GM12878 (cell line): ENCODE results near the gene IER5. TPM values are rescaled to one million over a fixed set of nuclear protein-coding genes. Genes with fewer than 3 reads are reported as not detected.

Experiments used
- ATAC-seq: fragments of 200-7000 bp; cut with Tn5 transposase; 3 replicates; pipeline ENCODE4 v1.9.1; 2020; ENCODE audit warnings: mild to moderate bottlenecking, moderate library complexity
- BruUV-seq: library from RNA; stranded (reverse); fragments of 400-500 nt; replicated peaks from 2 replicates; lab custom pipeline; 2021; lab: Mats Ljungman, UMichigan
- CTCF ChIA-PET: fragments of 300-600 bp; sonication (Branson Sonifier 250); formaldehyde crosslinking; extraction: SDS; loops from one replicate; lab custom pipeline; 2021; ENCODE audit warnings: inconsistent platforms; lab: Yijun Ruan, JAX
- POLR2A ChIA-PET: fragments of 350-600 bp; formaldehyde crosslinking; extraction: SDS; loops from one replicate; lab custom pipeline; 2021; ENCODE audit warnings: inconsistent platforms; lab: Charles Lee
- RAD21 ChIA-PET: fragments of 300-600 bp; sonication (Branson Sonifier 250); formaldehyde crosslinking; loops from one replicate; lab custom pipeline; 2023; ENCODE audit warnings: antibody characterized with exemption; ENCODE audit not compliant: unreplicated experiment; lab: Charles Lee
- SMC1A ChIA-PET: fragments of 300-600 bp; sonication (Branson Sonifier 250); formaldehyde crosslinking; loops from one replicate; lab custom pipeline; 2023; ENCODE audit not compliant: unreplicated experiment, uncharacterized antibody; lab: Charles Lee
- DNase-seq: peaks from one replicate; pipeline ENCODE4 v3.0.0-alpha.2; 2011; ENCODE audit warnings: low read depth, low spot score
- FAIRE-seq: peaks from 3 replicates; lab custom pipeline; 2011; peaks lifted over from hg19 to GRCh38; lab: Jason Lieb, UNC
- H2AFZ ChIP-seq: 2 replicates; pipeline ENCODE4 v1.6.0; 2011; ENCODE audit warnings: low read depth, low read length, control low read depth; ENCODE audit not compliant: control insufficient read depth
- H3K27ac ChIP-seq: 2 replicates; pipeline ENCODE4 v1.5.1; 2011; ENCODE audit warnings: control low read depth; ENCODE audit not compliant: control insufficient read depth, insufficient read depth
- H3K27me3 ChIP-seq, 2 experiments: replicated peaks in 1 of 2; 2 replicates each; pipeline versions ENCODE4 v1.6.0 to v1.6.1; 2011; ENCODE audit warnings: low read length in 1 of 2; ENCODE audit not compliant: control insufficient read depth in 2 of 2, insufficient read depth in 2 of 2
- H3K36me3 ChIP-seq, 2 experiments: 2 replicates each; pipeline ENCODE4 v1.5.1; 2011; ENCODE audit warnings: low read length in 1 of 2; ENCODE audit not compliant: control insufficient read depth in 2 of 2, insufficient read depth in 2 of 2
- H3K4me1 ChIP-seq: 2 replicates; pipeline ENCODE4 v1.6.1; 2011; ENCODE audit warnings: mild to moderate bottlenecking, low read length, moderate library complexity, mixed read lengths; ENCODE audit not compliant: control insufficient read depth, insufficient read depth
- H3K4me2 ChIP-seq: 2 replicates; pipeline ENCODE4 v1.6.0; 2011; ENCODE audit warnings: control low read depth; ENCODE audit not compliant: control insufficient read depth, insufficient read depth
- H3K4me3 ChIP-seq: fragments of 200-600 bp; sonication (generic); 2 replicates; pipeline ENCODE4 v1.5.1; 2016
- H3K79me2 ChIP-seq: 2 replicates; pipeline ENCODE4 v1.6.0; 2011; ENCODE audit warnings: low read length; ENCODE audit not compliant: control insufficient read depth, insufficient read depth
- H3K9ac ChIP-seq: 2 replicates; pipeline ENCODE4 v1.8.0; 2011; ENCODE audit warnings: low read length, control low read depth, mixed read lengths; ENCODE audit not compliant: control insufficient read depth, insufficient read depth
- H3K9me3 ChIP-seq: replicated peaks from 3 replicates; pipeline ENCODE4 v1.5.1; 2011; ENCODE audit warnings: mild to moderate bottlenecking, low read length; ENCODE audit not compliant: control insufficient read depth, insufficient read depth
- H4K20me1 ChIP-seq: 2 replicates; pipeline ENCODE4 v1.6.0; 2011; ENCODE audit not compliant: control insufficient read depth, insufficient read depth
- CBFB ChIP-seq: IDR thresholded peaks from 2 replicates; pipeline ENCODE4 v1.6.1; 2016; ENCODE audit warnings: antibody characterized with exemption, low read depth
- EED ChIP-seq: sonication (generic); IDR thresholded peaks from 2 replicates; pipeline ENCODE4 v1.6.1; 2016; ENCODE audit warnings: antibody characterized with exemption, low read depth
- GATAD2B ChIP-seq: fragments of 450-650 bp; conservative IDR thresholded peaks from 2 replicates; pipeline ENCODE4 v1.6.1; 2017; ENCODE audit warnings: low read depth, mild to moderate bottlenecking, moderate library complexity
- IRF3 ChIP-seq: fragments of 450-650 bp; IDR thresholded peaks from 2 replicates; pipeline ENCODE4 v1.6.1; 2014; ENCODE audit warnings: mild to moderate bottlenecking
- KLF5 ChIP-seq: fragments of 450-650 bp; IDR thresholded peaks from 2 replicates; pipeline ENCODE4 v1.6.1; 2014; ENCODE audit warnings: mild to moderate bottlenecking; ENCODE audit not compliant: partially characterized antibody
- LARP7 ChIP-seq: fragments of 450-650 bp; IDR thresholded peaks from 2 replicates; pipeline ENCODE4 v1.6.1; 2017; ENCODE audit warnings: mild to moderate bottlenecking
- MTA2 ChIP-seq: fragments of 450-650 bp; IDR thresholded peaks from 2 replicates; pipeline ENCODE4 v1.6.1; 2016; ENCODE audit warnings: low read depth, mild to moderate bottlenecking, moderate library complexity
- NR2C1 ChIP-seq: fragments of 450-650 bp; IDR thresholded peaks from 2 replicates; pipeline ENCODE4 v1.6.1; 2017; ENCODE audit warnings: antibody characterized with exemption, mild to moderate bottlenecking, moderate library complexity
- POLR2A ChIP-seq: IDR thresholded peaks from 2 replicates; pipeline ENCODE4 v1.6.1; 2011; ENCODE audit warnings: low read depth, mild to moderate bottlenecking, low read length
- POU2F2 ChIP-seq: IDR thresholded peaks from 3 replicates; pipeline ENCODE4 v1.6.1; 2011; ENCODE audit warnings: low read depth, mild to moderate bottlenecking, low read length, borderline replicate concordance
- RFX5 ChIP-seq: IDR thresholded peaks from 2 replicates; pipeline ENCODE4 v1.6.1; 2011; ENCODE audit warnings: low read depth, low read length, improper control_type of control experiment
- SMARCA5 ChIP-seq: fragments of 450-650 bp; IDR thresholded peaks from 2 replicates; pipeline ENCODE4 v1.6.1; 2017; ENCODE audit warnings: mild to moderate bottlenecking
- STAT1 ChIP-seq: fragments of 450-650 bp; conservative IDR thresholded peaks from 2 replicates; pipeline ENCODE4 v1.6.1; 2014; ENCODE audit warnings: antibody characterized with exemption, mild to moderate bottlenecking
- TCF3 ChIP-seq: IDR thresholded peaks from 2 replicates; pipeline ENCODE4 v1.6.1; 2012; ENCODE audit warnings: low read depth, mild to moderate bottlenecking, low read length, borderline replicate concordance; ENCODE audit not compliant: insufficient read depth
- WRNIP1 ChIP-seq: IDR thresholded peaks from 2 replicates; pipeline ENCODE4 v1.6.1; 2011; ENCODE audit warnings: low read depth, low read length, improper control_type of control experiment, borderline replicate concordance
- ZBTB40 ChIP-seq: fragments of 450-650 bp; IDR thresholded peaks from 2 replicates; pipeline ENCODE4 v1.6.1; 2016; ENCODE audit warnings: mild to moderate bottlenecking, moderate library complexity, borderline replicate concordance
- ZNF217 ChIP-seq: fragments of 450-650 bp; IDR thresholded peaks from 2 replicates; pipeline ENCODE4 v1.6.1; 2017; ENCODE audit warnings: antibody characterized with exemption, mild to moderate bottlenecking
- WGBS: methylation state at CpG from one replicate; pipeline ENCODE4 v1.1.6; 2016; ENCODE audit warnings: low lambda C conversion rate; ENCODE audit not compliant: insufficient replicate concordance, insufficient coverage; ENCODE audit errors: missing lambda C conversion rate; 5-methylcytosine and 5-hydroxymethylcytosine counted together
- in situ Hi-C: fragments of 300-500 bp; cut with MboI; formaldehyde crosslinking; loops from 9 replicates; pipeline ENCODE4 v1.14.3; 2018; ENCODE audit warnings: mixed read lengths
- intact Hi-C: fragments of 100-400 bp; cut with micrococcal nuclease; formaldehyde crosslinking; loops from one replicate; pipeline ENCODE4 v1.14.2; 2022; ENCODE audit not compliant: unreplicated experiment
- polyA plus RNA-seq, 11 experiments: library from polyadenylated mRNA; depleted of rRNA in 4 of 11; unstranded in 6 of 11; stranded (reverse) in 5 of 11; fragments of >200 nt; fragmentation: Nextera tagmentation in 4 of 11; fragmentation: Illumina TruSeq in 1 of 11; extraction: Ambion mirVana in 4 of 11; extraction: Trizol in 1 of 11; gene quantifications; 1 replicate in 1 of 11; 2 replicates in 10 of 11; pipeline versions ENCODE4 v1.2.1 to v1.2.3, GENCODE V29; 2011 to 2016; ENCODE audit warnings: inconsistent platforms in 2 of 11, missing spikeins in 2 of 11, low read depth in 1 of 11
- total RNA-seq, 4 experiments: library from RNA; depleted of rRNA in 3 of 4; stranded (reverse); fragments of >200 nt in 3 of 4; fragmentation: Illumina TruSeq in 1 of 4; extraction: Trizol in 1 of 4; gene quantifications; 2 replicates each; pipeline versions ENCODE4 v1.2.1 to v1.2.3, GENCODE V29; 2013 to 2021

Gene IER5
- total and polyA plus RNA-seq, 10 of the 15 experiments (the other 5 are each of a cell fraction or from before 2014, with no cell fraction given), result 4.3 to 75.2 (median 30.5) TPM

- H3K27ac ChIP-seq, result no peak overlapping the region
- BruUV-seq, result no TSS peak
- WGBS, result 78% methylated on average over 10 of the region's 10 CpGs
- peaks cover 19% of the 10 kb centered on the region for H3K4me1 ChIP-seq
- ChIA-PET SMC1A (interaction anchor here (1.9 kb wide), 1 partner anchor 11 kb away, joined by 10 read pairs; no protein-coding TSS in a partner anchor), CTCF (interaction anchor here (1.8 kb wide), 1 partner anchor 11 kb away, joined by 5 read pairs; no protein-coding TSS in a partner anchor), RAD21 (no interaction called here), POLR2A (no interaction called here)
- no peaks in the 10 kb centered on the region for H4K20me1 ChIP-seq
- FAIRE-seq, result no peak
- no peak overlapping the region for H3K4me2 ChIP-seq
- no peak for DNase-seq
- no peaks in the 10 kb centered on the region; the same call in 2 of the 3 replicates for H3K9me3 ChIP-seq
- in situ Hi-C loops, result no loop called here
- no peaks in the 10 kb centered on the region for H3K79me2 ChIP-seq
- no peak for ATAC-seq
- H3K27me3 ChIP-seq, result no peaks in the 10 kb centered on the region
- H3K36me3 ChIP-seq, result no peaks in the 10 kb centered on the region
- intact Hi-C loops, result no loop called here
- no peak overlapping the region for H3K4me3 ChIP-seq
- TF ChIP-seq KLF5, result no peak
- TF ChIP-seq TCF3, result no peak
- TF ChIP-seq LARP7, result no peak
- TF ChIP-seq POU2F2, result no peak
- TF ChIP-seq MTA2, result no peak
- no peak for TF ChIP-seq NR2C1
- no peak for TF ChIP-seq POLR2A
- no peak for TF ChIP-seq GATAD2B
- no peak for TF ChIP-seq ZNF217
- no peak for TF ChIP-seq WRNIP1
- no peak for TF ChIP-seq SMARCA5
- no peak for TF ChIP-seq IRF3
- no peak for TF ChIP-seq CBFB
- TF ChIP-seq EED, result no peak
- TF ChIP-seq STAT1, result no peak
- no peak for TF ChIP-seq ZBTB40
- no peak for TF ChIP-seq RFX5
- no peak overlapping the region for H3K9ac ChIP-seq
- no peak overlapping the region for H2AFZ ChIP-seq
These were observed 14.9 kb upstream of the IER5 start for GRCh38 chr1:181073638-181074037.
